Left ventricle myocardium superior (tissue), 1 donor: Measurements from ENCODE around the gene LIG1. TPM values are rescaled to one million over a fixed set of nuclear protein-coding genes. Genes with fewer than 3 reads are reported as not detected.

Source experiments
- ATAC-seq: fragments of 200-7000 bp; cut with Tn5 transposase; one replicate; pipeline ENCODE4 v1.9.1; 2020; ENCODE audit warnings: mild to moderate bottlenecking, moderate library complexity
- DNase-seq: peaks from one replicate; pipeline ENCODE4 v3.0.0-alpha.2; 2020
- intact Hi-C: fragments of 100-400 bp; cut with micrococcal nuclease; formaldehyde crosslinking; loops from one replicate; pipeline ENCODE4 v1.11.0; 2022
- total RNA-seq: library from RNA; stranded (reverse); fragmentation: NEBNext Ultra II Directional; extraction: Animal tissue kit (Norgen Biotek cat#: 25700); gene quantifications from one replicate; pipeline ENCODE4 v1.2.1, GENCODE V29; 2021
- donor health status: DM: no; HTN: yes; CAD: no; lungs with severe emphysema.

Gene LIG1
- total RNA-seq, 1 donor from 2014 or later: 2.8 TPM

DNA sequence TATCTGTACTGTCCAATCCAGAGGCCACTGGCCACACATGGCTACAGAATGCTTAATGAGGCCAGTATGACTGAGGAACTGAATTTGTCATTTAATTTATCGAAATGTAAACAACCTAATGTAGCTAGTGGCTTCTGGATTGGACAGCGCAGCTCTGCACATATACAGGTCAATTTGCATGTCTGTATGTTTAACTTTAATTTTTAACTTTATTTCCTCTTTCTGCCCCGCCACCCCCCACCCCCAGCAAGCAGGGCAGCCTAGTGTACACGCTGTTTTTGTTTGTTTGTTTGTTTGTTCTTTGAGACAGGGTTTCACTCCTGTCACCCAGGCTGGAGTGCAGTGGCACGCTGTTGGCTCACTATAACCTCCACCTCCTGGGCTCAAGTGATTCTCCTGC lies 15.9 kb upstream of the LIG1 start:
- intact Hi-C loops: no loop called here
- ATAC-seq (no peak), DNase-seq (no peak)

DNA sequence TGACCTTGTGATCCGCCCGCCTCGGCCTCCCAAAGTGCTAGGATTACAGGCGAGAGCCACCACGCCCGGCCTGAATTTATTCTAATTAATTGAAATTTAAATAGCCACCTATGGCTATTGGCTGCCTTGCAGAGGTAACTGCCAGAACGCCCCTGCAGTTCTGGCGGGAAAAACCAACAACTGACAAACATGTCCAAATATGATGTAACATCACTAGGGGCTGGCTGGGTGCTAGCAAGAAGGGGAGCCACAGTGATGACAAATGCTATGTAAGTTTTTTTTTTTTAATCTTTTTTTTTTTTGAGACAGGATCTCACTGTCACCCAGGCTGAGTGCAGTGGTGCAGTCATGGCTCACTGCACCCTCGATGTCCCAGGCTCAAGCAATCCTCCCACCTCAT lies 13.2 kb upstream of the LIG1 start:
- intact Hi-C loops: no loop called here
- ATAC-seq (no peak), DNase-seq (no peak)

DNA sequence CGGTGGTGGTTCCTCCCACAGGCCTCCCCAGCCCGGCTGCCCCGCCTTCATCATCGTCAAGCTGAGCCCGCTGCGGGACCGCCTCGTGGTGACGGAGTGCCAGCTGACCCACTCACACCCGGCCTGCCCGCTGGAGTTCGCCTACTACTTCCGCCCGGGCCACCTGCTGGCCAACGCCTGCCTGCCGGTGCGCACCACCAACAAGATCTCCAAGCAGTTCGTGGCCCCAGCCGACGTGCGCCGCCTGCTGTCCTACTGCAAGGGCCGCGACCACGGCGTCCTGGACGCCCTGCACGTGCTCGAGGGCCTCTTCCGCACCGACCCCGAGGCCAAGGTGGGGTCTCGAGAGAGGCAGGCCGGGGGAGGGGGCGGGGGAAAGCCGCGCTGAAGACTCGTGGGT lies 12.3 kb upstream of the LIG1 start:
- DNase-seq (peak; percentile 28), ATAC-seq (no peak)
- intact Hi-C loops: no loop called here

DNA sequence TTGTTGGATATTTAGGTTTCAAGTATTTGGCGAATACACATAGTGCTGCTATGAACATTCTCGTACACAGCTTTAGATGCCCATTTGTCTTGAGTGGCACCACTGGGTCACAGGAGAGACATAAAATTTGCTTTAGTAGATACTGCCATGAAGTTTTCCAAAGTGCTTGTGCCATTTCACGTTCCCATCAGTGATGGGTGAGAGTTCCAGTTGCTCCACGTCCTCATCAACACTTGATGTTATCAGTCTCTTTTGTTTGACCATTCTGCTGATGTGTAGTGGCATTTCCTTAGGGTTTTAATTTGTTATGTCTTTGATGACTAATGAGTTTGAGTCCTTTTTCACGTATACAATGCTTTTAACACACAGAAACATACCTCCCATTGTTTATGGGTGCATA lies 11.4 kb upstream of the LIG1 start:
- intact Hi-C loops: no loop called here
- no peak for DNase-seq
- no peak for ATAC-seq

DNA sequence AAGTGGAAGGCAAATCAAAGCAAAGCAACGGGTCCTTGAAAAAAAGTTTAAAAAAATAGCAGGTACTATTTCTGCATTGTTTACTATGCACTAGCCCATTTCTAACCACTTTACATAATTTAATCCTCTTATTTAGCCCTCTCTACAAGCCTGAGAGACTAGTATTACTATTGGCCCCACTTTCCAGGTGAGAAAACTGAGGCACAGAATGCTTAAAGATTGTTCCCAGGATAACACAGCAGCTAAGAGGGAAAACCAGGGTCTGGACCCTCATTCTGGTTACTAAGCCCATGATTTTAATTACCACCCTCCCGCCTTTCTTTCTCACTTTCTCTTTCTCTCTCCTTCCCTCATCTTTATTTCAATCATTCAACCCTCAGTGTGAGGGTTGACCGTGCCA lies 6.1 kb upstream of the LIG1 start:
- no peak for ATAC-seq
- no peak for DNase-seq
- intact Hi-C loops: no loop called here

DNA sequence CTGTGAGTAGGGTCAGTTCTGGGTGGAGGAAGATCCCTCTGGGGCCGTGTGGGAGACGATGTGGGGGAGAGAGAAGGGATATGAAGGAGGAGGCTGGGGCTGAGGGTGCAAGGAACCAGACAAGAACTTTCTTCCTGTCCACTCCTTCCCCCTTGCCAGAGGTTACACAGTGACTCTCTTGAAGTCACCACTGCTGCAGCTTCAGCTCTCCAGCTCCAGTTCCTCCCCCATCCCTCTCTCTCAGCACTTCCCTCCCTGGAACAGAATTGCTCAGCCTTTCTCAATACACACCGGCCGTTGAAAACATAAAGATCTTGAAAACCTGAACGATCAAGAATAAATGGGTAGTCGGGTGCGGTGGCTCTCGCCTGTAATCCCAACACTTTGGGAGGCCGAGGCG lies 5.4 kb upstream of the LIG1 start:
- intact Hi-C loops: no loop called here
- ATAC-seq: no peak
- DNase-seq: no peak

DNA sequence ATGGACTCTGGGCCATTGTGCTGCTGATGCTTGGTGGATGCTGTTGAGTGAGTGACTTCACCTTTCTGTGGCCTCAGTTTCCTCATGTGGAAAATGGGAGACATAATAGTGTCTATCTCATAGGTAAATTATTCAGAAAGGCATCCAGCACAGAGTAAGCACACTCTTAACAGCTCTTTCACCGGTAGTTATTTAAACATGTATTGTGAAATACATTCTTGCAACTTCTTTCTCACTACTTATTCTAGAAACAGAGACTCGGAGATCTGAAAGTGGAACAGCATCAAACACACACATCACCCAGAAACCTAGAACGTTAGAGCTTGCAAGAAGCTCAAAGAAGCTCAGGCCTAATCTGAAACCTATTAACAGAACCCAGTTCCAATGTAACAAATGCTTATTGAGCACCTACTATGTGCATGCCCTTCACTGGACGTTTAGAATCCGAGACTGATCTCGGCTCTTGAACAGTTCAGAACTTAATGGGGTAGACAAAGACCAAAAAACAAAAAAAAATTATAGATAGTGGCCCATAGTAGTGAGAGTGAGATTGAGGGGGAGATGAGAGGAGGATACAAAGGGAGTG lies 4.4 kb upstream of the LIG1 start:
- intact Hi-C loops: no loop called here
- no peak for ATAC-seq
- no peak for DNase-seq

DNA sequence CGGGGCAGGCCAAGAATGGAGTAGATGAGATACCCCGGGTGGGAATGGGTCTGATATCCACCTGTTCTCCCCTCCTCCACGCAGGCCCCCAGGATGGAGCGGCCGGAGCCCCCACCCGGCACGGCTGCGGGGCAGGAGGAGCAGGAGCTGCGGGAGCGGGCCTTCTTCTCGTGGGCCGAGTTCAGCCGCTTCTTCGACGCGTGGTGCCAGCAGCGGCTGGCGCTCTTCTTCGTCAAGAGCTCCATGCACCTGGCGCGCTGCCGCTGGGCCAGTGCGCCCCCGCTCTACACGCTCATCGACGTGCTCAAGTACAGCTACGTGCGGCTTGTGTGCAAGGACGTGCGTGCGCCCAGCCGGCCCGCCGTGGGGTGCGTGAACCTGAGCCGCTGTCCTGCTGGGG lies 1.6 kb upstream of the LIG1 start:
- intact Hi-C loops: no loop called here
- ATAC-seq (no peak), DNase-seq (peak; percentile 37)

DNA sequence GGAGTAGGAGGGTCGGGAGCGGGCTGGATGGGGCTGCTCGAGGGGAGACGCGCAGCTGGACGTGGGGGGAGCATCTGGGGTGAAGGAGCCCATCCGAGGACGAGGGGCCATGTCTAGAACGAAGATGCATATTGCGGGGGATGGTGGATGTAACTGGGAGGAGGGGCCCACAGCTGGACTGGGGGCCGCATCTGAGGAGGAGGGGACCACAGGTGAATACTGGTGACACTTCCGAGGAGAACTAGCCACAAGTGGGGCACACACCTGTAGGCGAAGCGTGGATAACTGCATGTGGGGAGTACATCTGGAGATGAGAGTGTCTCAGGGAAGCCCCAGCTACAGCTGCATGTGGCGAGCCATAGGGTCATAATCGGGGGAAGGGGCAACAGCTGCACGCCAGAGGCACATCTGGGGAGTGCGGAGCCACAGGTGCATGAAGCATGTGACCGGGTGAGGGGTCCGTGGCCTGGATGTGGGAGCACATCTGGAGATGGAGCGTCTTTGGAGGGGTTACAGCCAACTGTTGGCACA lies 738 bp upstream of the LIG1 start:
- intact Hi-C loops: no loop called here
- DNase-seq (no peak), ATAC-seq (no peak)

DNA sequence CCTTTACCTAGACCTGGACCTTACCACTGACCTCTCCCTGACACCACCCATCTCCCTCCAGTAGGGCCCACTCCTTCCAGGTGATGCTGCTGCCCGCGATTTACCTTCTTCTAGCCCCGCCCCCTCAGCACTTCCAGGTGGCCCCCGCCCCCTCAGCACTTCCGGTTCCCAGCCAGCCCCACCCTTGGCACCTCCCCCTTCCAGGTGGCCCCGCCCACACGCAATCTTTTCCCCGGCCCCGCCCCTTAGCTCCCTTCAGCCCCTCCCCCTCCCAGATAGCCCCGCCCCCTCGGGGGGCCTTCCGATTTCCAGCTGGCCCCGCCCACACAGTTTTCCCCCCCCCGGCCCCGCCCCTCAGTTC lies 586 bp downstream of the LIG1 start:
- intact Hi-C loops: no loop called here
- DNase-seq: peak; percentile 77
- ATAC-seq: peak; percentile 40

DNA sequence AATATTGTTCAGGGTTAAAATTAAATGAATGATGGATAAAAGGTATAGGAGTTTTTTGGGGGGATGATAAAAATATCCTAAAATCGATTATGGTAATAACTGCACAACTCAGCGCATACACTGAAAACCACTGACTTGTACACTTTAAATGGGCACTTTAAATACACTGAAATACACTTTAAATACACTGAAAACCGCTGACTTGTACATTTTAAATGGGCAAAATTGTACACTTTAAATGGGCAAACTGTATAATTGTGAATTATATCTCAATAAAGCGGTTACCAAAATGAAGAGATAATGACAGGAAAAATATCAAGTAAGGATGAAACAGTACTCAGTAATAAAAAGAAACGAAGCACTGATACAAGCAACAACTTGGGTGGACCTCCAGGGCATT lies 1.5 kb downstream of the LIG1 start:
- intact Hi-C loops: no loop called here
- DNase-seq (no peak), ATAC-seq (no peak)

DNA sequence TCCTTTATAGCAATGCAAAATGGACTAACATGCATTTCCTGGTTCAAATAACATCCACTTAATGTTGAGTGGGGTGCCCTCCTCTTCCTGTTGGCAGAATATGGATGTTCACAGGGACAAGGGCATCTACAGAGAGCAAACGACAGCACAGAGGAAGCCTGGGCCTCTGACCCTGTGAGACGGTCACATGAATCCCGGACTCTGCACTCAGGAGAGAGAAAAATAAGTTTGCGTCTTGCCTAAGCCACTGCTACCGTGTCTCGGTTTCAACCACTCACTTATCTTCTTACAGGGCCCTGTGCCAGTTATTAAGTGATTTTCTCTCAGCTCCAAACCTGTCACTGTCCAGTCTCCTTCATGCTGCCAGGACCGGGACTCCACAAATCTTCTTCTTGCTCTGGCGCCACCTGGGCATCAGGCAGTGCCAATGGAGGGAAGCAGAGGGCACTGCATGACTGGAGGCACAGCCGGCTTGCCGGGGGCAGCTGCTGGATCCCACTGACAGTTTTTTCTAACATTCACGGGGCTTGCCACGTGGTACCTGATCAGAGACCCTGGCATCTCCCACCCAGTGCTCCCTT lies 11.8 kb downstream of the LIG1 start:
- intact Hi-C loops: no loop called here
- DNase-seq (no peak), ATAC-seq (peak; percentile 86)

DNA sequence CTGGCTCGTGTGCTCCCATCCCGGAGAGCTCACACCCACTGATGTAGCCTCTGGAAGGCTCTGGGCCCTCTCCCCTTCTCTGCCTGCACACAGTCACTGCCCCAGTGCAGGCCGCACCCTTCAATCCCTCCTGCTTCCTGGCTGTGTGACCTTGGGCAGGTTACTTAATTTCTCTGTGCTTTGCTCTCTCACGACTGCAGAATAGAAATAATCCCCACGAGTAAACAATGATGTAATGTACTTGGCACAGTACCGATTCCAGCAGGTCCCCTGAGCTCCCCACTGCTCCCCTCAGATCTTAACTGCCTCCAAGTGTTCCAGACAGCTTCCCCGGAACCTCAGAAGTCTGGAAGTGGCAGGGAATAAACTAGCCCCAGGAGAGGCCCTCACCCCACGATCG lies 16.1 kb downstream of the LIG1 start:
- DNase-seq: no peak
- ATAC-seq: no peak
- intact Hi-C loops: loop anchor here (5.0 kb wide), 1 partner anchor 47 kb away; no protein-coding TSS in a partner anchor

DNA sequence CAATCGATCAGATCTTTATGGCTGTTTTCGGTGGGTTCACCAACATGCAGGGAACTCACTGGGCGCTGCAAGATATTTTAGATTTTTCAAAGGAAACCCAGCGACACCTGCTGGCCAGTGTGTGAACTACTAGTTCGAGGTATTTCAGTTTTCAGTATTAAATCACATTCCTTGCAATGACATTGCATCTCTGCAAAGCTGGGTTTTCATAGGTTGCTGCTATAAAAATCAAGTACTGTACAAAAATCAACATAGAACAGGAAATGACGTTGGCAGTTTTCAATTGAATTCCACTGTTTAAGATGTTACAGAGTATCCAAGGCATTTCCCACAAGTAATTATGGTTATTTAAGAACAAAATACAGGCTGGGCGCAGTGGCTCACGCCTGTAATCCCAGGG lies 17.6 kb downstream of the LIG1 start:
- DNase-seq (peak; percentile 59), ATAC-seq (peak; percentile 57)
- intact Hi-C loops: loop anchor here (5.0 kb wide), 1 partner anchor 45 kb away; no protein-coding TSS in a partner anchor

DNA sequence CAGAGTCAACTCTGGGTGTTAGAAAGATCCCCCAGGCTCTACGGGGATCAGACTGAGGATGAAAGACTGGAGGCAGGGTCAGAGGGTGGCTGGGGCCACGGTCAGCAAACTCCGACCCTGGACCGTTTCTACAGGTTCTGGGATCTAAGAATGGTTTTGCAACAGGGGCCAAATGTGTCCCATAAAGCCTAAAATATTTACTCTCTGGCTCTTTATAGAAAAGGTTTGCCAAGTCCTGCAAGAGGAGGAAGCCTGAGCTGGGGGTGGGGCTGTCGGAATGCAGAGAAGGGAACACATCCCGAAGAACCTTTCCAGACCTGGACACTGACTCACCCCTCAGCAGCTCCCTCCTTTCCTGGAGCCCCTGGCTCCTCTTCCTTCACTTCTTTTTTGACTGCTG lies 20.7 kb downstream of the LIG1 start:
- intact Hi-C loops: no loop called here
- DNase-seq (no peak), ATAC-seq (no peak)

DNA sequence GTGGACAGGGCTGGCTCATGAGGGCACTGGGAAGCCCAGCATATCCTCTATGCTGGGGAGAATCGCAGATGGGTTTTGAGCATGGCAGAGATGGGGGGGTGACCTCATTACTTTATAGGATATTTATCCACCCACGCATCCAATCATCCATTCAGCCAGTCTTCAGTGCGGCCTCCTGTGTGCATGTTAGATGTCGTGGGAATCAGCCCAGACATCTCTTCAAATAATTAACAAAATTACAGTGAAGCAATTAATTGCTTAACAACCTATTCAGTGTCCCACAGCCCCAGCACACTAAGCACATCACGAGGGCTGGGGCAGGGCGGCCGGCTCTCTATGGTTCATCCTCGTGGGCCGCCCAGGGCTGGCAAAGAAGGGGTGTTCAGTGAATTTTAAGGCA lies 21.6 kb downstream of the LIG1 start:
- ATAC-seq (no peak), DNase-seq (no peak)
- intact Hi-C loops: no loop called here

DNA sequence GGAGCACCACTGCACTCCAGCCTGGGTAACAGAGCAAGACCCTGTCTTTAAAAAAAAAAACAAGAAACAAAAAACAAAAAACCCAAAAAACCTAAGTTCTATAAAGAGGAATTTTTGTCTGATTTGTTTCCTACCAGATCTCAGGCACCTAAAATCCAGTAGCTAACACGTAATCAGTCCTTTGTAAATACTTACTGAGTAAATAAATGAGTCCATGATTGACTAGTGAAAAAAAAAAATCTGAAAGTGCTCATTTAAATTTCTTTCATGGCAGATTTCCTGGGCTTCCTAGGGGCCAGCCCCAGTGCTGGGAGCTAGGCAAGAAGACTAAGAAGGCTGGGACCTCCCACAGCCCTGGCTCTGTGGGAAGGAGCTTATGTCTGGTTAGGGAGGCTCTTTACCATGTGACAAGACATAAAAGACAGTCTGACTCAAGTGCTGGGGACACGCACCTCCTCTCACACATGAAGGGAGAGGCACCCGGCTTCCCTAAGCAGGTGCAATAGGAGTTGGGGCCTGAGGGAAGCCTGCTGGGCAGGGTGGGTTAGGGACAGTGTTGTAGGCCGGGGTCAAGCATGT lies 22.5 kb downstream of the LIG1 start:
- intact Hi-C loops: no loop called here
- DNase-seq (no peak), ATAC-seq (no peak)

DNA sequence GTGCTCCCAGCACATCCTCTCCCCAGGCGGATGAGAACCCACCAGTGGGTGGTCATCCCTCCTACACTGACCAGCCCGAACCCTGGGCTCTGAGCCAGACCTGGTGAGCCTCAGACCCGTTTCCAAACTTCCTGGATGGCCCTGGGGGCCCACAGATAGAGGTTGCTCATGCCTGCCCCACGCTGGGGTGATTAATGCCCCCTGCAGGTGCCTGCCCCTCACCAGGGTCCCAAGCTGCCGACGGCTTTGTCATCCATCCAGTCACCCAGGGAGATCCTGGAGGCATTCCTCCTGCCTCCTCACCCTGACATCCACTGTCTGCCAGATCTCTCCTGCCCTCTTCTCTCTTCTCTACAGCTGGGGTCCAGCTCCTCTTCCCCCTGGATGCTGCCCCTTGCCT lies 31.1 kb downstream of the LIG1 start:
- intact Hi-C loops: no loop called here
- ATAC-seq: no peak
- DNase-seq: no peak

DNA sequence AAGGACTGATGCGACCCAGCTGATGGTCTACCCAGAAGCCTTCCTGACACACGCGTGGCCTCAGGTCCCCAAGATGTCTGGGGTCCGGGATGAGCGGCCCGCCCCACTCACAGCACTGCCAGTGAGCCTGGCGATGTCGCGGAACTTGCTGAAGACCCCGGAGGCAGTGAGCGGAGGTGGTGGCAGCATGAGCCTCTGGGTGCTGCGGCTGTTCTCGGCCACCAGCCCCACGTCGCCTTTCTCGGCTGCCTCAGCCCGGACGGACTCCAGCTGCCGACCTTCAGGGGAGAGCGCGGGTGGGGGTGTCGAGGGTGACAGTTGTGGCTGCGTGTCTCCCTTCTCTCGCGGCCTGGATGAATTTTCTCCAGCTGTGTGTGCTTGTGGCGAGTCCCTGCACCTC lies 32.7 kb downstream of the LIG1 start:
- ATAC-seq: no peak
- intact Hi-C loops: no loop called here
- no peak for DNase-seq

DNA sequence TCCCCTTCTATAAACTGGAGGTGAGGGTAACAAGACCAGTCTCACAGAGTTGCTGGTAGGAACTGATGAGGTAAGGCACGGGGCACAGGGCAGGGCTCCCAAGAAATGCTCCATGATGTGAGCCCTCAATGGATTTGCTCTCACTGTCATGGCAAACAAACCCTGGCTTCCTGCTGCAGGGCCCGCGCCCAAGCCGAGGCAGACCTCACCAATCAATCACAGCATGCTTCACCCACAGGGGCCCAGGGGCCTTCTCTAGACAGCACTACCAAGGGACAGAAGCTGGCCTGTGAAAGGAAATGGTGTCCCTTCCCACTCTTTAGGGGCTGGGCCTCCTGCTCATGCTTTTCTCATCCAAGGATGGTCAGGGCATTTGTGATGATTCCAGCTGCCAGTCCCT lies 33.6 kb downstream of the LIG1 start:
- no peak for DNase-seq
- no peak for ATAC-seq
- intact Hi-C loops: no loop called here

DNA sequence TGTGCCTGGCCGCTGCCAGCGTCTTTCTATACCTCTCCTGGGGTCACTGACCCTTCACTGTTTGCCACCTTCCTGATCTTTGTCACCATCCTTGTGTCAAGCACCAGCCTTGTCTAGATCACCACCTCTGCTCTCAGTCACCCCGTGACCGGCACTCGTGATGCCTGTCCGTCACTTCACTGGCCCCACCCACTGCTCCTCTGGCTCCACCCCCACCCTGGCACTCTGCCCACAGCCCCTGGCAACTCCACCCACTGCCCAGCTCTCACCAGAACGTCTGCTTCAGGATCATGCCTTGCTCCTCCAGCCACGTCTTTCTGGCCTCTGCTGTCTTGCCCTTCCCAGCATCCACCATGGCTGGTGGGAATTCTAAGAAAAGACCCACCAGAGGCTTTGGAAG lies 34.7 kb downstream of the LIG1 start:
- ATAC-seq (no peak), DNase-seq (no peak)
- intact Hi-C loops: no loop called here
